ENCODE data around the gene LRRC56.

Gene LRRC56

GRCh38 chr11:502288-503178 lies 34.8 kb upstream of the LRRC56 start:
- no CpG with 5 or more reads among the region's 10 CpGs for WGBS, 2 donors (ENCODE audit: extremely low coverage in 2 of 2, insufficient read length in 2 of 2, insufficient replicate concordance in 1 of 2)
- H3K18ac ChIP-seq (ENCODE audit: low read length) = no peak overlapping the region
- H2AFZ ChIP-seq (ENCODE audit: low read length) = no peak overlapping the region
- peaks cover 2 to 8% of the 10 kb centered on the region in 2 donors for H3K4me1 ChIP-seq (ENCODE audit: control insufficient read depth in 2 of 2, insufficient read depth in 1 of 2, low read depth in 1 of 2, low read length in 2 of 2)
- peaks cover 39 to 56% of the 10 kb centered on the region in 2 donors for H3K36me3 ChIP-seq (replicated peaks in 1 of 2; ENCODE audit: control insufficient read depth in 2 of 2, insufficient read depth in 2 of 2, low read length in 2 of 2)
- no peak overlapping the region for H3K4me3 ChIP-seq (ENCODE audit: low read length in 2 of 2)
- no peak overlapping the region for H3K4ac ChIP-seq (ENCODE audit: low read length)
- no peak overlapping the region for H2AK5ac ChIP-seq (ENCODE audit: low read depth, low read length)
- H3K79me1 ChIP-seq (ENCODE audit: low read depth, low read length) = peaks cover 29% of the 10 kb centered on the region
- H4K91ac ChIP-seq (ENCODE audit: low read depth, low read length, poor library complexity) = no peak overlapping the region
- no peak overlapping the region for H2BK5ac ChIP-seq (ENCODE audit: low read length)
- peak overlapping the region; percentile 20 for H3K23ac ChIP-seq (ENCODE audit: low read depth, low read length, poor library complexity)
- H3K27me3 ChIP-seq (ENCODE audit: control insufficient read depth in 3 of 3, insufficient read depth in 3 of 3, low read depth in 1 of 3, low read length in 3 of 3) = no peaks in the 10 kb centered on the region
- H2BK12ac ChIP-seq (ENCODE audit: low read length) = no peak overlapping the region
- H2BK15ac ChIP-seq (ENCODE audit: low read length) = no peak overlapping the region
- no peak overlapping the region for H3K27ac ChIP-seq (replicated peaks; ENCODE audit: low read length)
- H2BK120ac ChIP-seq (ENCODE audit: low read depth, low read length) = no peak overlapping the region
- no peak for DNase-seq (ENCODE audit: low spot score)
- peak overlapping the region; percentile 72 for H3K9ac ChIP-seq (ENCODE audit: low read depth, low read length, poor library complexity)
- H3K14ac ChIP-seq (ENCODE audit: low read length) = no peak overlapping the region
- H4K8ac ChIP-seq (ENCODE audit: low read depth, low read length) = no peak overlapping the region
- peaks cover 0 to 7% of the 10 kb centered on the region in 2 donors for H3K9me3 ChIP-seq (replicated peaks in 1 of 2; ENCODE audit: control insufficient read depth in 2 of 2, insufficient read depth in 1 of 2, low read depth in 1 of 2, low read length in 2 of 2)
- no peak overlapping the region for H3K4me2 ChIP-seq (ENCODE audit: insufficient read depth, low read length, poor library complexity, severe bottlenecking)

- H3K79me1 ChIP-seq (ENCODE audit: low read depth, low read length) = peaks cover 27% of the 10 kb centered on the region
- no peak overlapping the region for H3K14ac ChIP-seq (ENCODE audit: low read length)
- no peak overlapping the region for H3K27ac ChIP-seq (replicated peaks; ENCODE audit: low read length)
- no peak overlapping the region for H4K91ac ChIP-seq (ENCODE audit: low read depth, low read length, poor library complexity)
- H2AK5ac ChIP-seq (ENCODE audit: low read depth, low read length) = no peak overlapping the region
- H3K23ac ChIP-seq (ENCODE audit: low read depth, low read length, poor library complexity) = no peak overlapping the region
- H3K27me3 ChIP-seq (ENCODE audit: control insufficient read depth in 3 of 3, insufficient read depth in 3 of 3, low read depth in 1 of 3, low read length in 3 of 3) = no peaks in the 10 kb centered on the region
- H3K36me3 ChIP-seq (replicated peaks in 1 of 2; ENCODE audit: control insufficient read depth in 2 of 2, insufficient read depth in 2 of 2, low read length in 2 of 2) = peaks cover 33 to 51% of the 10 kb centered on the region in 2 donors
- DNase-seq (ENCODE audit: low spot score) = no peak
- H4K8ac ChIP-seq (ENCODE audit: low read depth, low read length) = no peak overlapping the region
- no peaks in the 10 kb centered on the region for H3K9me3 ChIP-seq (replicated peaks in 1 of 2; ENCODE audit: control insufficient read depth in 2 of 2, insufficient read depth in 1 of 2, low read depth in 1 of 2, low read length in 2 of 2)
- no peak overlapping the region for H2BK5ac ChIP-seq (ENCODE audit: low read length)
- H3K4me3 ChIP-seq (ENCODE audit: low read length in 2 of 2) = no peak overlapping the region
- peak overlapping the region; percentile 58 for H2BK12ac ChIP-seq (ENCODE audit: low read length)
- no peak overlapping the region for H3K4ac ChIP-seq (ENCODE audit: low read length)
- no peak overlapping the region for H2BK120ac ChIP-seq (ENCODE audit: low read depth, low read length)
- H3K9ac ChIP-seq (ENCODE audit: low read depth, low read length, poor library complexity) = no peak overlapping the region
- H3K18ac ChIP-seq (ENCODE audit: low read length) = no peak overlapping the region
- H2AFZ ChIP-seq (ENCODE audit: low read length) = no peak overlapping the region
- peaks cover 6 to 13% of the 10 kb centered on the region in 2 donors for H3K4me1 ChIP-seq (ENCODE audit: control insufficient read depth in 2 of 2, insufficient read depth in 1 of 2, low read depth in 1 of 2, low read length in 2 of 2)
- WGBS, 2 donors (ENCODE audit: extremely low coverage in 2 of 2, insufficient read length in 2 of 2, insufficient replicate concordance in 1 of 2) = no CpG with 5 or more reads among the region's 24 CpGs
- H2BK15ac ChIP-seq (ENCODE audit: low read length) = no peak overlapping the region
- H3K4me2 ChIP-seq (ENCODE audit: insufficient read depth, low read length, poor library complexity, severe bottlenecking) = no peak overlapping the region
Measured at GRCh38 chr11:503179-503981, 33.9 kb upstream of the LRRC56 start.

GRCh38 chr11:504053-504993 lies 33.0 kb upstream of the LRRC56 start:
- H3K36me3 ChIP-seq (replicated peaks in 1 of 2; ENCODE audit: control insufficient read depth in 2 of 2, insufficient read depth in 2 of 2, low read length in 2 of 2) = peaks cover 28 to 48% of the 10 kb centered on the region in 2 donors
- H3K9me3 ChIP-seq (replicated peaks in 1 of 2; ENCODE audit: control insufficient read depth in 2 of 2, insufficient read depth in 1 of 2, low read depth in 1 of 2, low read length in 2 of 2) = no peaks in the 10 kb centered on the region
- H2BK15ac ChIP-seq (ENCODE audit: low read length) = no peak overlapping the region
- no peak overlapping the region for H2BK120ac ChIP-seq (ENCODE audit: low read depth, low read length)
- H2AFZ ChIP-seq (ENCODE audit: low read length) = no peak overlapping the region
- no peak overlapping the region for H3K27ac ChIP-seq (replicated peaks; ENCODE audit: low read length)
- H3K27me3 ChIP-seq (ENCODE audit: control insufficient read depth in 3 of 3, insufficient read depth in 3 of 3, low read depth in 1 of 3, low read length in 3 of 3) = no peaks in the 10 kb centered on the region
- DNase-seq (ENCODE audit: low spot score) = no peak
- peak overlapping the region; percentile 56 for H2AK5ac ChIP-seq (ENCODE audit: low read depth, low read length)
- H3K4ac ChIP-seq (ENCODE audit: low read length) = no peak overlapping the region
- no peak overlapping the region for H3K14ac ChIP-seq (ENCODE audit: low read length)
- H3K4me2 ChIP-seq (ENCODE audit: insufficient read depth, low read length, poor library complexity, severe bottlenecking) = no peak overlapping the region
- peaks cover 24% of the 10 kb centered on the region for H3K79me1 ChIP-seq (ENCODE audit: low read depth, low read length)
- H4K91ac ChIP-seq (ENCODE audit: low read depth, low read length, poor library complexity) = no peak overlapping the region
- no peak overlapping the region for H3K4me3 ChIP-seq (ENCODE audit: low read length in 2 of 2)
- no peak overlapping the region for H2BK5ac ChIP-seq (ENCODE audit: low read length)
- H3K23ac ChIP-seq (ENCODE audit: low read depth, low read length, poor library complexity) = no peak overlapping the region
- no peak overlapping the region for H3K9ac ChIP-seq (ENCODE audit: low read depth, low read length, poor library complexity)
- WGBS, 2 donors (ENCODE audit: extremely low coverage in 2 of 2, insufficient read length in 2 of 2, insufficient replicate concordance in 1 of 2) = no CpG with 5 or more reads among the region's 72 CpGs
- H3K18ac ChIP-seq (ENCODE audit: low read length) = no peak overlapping the region
- H3K4me1 ChIP-seq (ENCODE audit: control insufficient read depth in 2 of 2, insufficient read depth in 1 of 2, low read depth in 1 of 2, low read length in 2 of 2) = peaks cover 6 to 13% of the 10 kb centered on the region in 2 donors
- H2BK12ac ChIP-seq (ENCODE audit: low read length) = no peak overlapping the region
- H4K8ac ChIP-seq (ENCODE audit: low read depth, low read length) = no peak overlapping the region

All from neuronal stem cell (in vitro differentiated cells).